Posterior cingulate gyrus (tissue), 11 donors: Measurements from ENCODE around the gene IMMP2L.
A peak's percentile ranks its signal among the peaks of the same experiment; 100 is the strongest.

ENCODE experiments used
- DNase-seq, 10 donors: peaks; one replicate each; pipeline versions ENCODE4 v3.0.0 to v3.0.0-alpha.2; 2020 to 2021; ENCODE audit warnings: mixed read lengths in 3 of 10
- intact Hi-C: fragments of 100-400 bp; cut with DNase I; formaldehyde crosslinking; loops from one replicate; pipeline ENCODE4 v1.15.1; 2023

Gene IMMP2L

DNA sequence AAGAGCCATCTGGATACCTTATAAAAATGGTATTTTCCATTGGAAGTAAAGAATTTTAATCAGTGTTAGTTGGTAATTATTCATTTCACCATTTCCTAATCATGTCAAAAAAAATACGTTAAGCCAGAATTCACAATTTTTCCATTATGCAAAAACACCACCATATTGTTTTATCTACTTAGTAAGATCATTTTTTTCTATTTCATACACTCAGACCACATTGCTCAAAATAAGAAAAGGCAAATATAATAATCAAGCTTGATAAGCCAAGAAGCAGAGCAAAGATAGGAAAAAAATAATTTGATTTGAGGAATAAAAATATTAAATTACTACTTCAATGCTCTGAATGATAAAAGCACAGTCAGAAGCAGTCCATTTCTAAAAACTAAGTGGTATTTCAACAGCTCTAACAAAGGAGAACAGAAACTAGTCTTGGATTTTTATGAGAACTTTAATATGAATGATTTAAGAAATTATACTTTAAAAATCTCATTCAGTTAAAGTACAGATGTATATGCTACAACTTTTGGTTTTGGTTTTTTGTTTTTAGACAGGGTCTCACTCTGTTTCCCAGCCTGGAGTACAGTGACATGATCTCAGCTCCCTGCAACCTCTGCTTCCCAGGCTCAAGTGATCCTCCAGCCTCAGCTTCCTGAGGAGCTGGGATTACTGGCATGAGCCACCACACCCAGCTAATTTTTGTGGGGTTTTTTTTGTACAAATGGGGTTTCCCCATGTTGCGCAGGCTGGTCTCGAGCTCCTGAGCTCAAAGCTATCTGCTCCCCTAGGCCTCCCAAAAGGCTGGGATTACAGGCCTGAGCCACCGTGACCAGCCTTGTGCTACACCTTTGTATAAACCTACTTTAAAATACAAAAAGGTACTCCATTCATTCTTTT lies 424.7 kb downstream of the IMMP2L start:
- intact Hi-C loops: no loop called here
- DNase-seq: peak in 1 of 10 donors; percentile 44

DNA sequence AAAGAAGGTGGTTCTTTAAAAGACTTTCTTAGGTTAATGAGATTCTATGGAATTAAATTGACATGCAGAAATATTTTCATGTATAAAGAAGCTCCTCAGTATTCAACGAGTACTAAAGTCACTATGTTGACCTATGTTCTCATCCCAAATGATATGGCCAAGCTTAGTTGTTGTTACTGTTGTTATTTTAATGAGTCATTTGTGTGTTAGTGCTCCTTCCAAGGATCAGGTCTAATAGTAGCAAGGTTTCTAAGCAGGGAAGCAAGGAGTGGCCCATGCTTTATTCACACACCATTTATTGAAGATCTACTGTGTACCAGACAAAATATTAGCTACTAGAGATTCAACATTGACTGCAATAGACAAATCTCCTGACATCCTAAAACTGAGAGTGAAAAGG lies 429.5 kb downstream of the IMMP2L start:
- DNase-seq: no peak
- intact Hi-C loops: no loop called here

DNA sequence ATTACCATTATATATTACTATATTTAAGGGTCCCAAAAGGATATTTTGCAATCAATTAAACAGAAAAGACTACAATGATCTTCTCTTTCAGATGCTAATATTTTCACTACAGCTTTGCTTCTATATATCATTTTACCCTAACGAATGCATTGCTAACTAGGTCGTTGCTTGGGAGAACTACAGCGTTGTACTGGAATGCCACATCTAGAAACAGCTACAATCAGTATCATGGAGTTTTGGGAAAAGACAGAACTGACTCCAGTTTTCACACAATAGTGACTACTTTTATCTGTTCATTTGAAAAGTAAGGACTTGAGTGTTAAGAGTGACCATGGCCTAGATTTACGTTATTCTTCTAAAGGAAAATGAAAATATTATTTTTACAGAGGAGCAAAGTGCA lies 432.9 kb downstream of the IMMP2L start:
- intact Hi-C loops: no loop called here
- no peak for DNase-seq

DNA sequence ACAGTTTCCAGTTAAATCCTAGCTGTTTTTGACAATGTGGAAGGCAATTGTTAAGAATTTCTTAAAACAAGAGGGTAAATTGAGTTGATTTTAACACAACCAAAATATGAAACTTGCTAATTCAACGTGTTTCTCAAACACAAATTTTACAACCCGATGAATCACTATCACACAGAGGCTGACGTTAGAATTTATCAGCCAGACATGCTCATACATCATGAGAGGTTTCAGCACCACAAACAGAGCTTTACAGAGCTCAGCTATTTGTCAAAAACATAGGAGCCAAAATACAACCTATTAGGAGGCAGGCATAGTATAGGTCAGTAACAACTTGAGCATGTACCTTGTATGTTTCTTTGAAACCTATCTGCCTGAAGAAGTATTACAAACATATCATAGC lies 435.3 kb downstream of the IMMP2L start:
- no peak for DNase-seq
- intact Hi-C loops: no loop called here

DNA sequence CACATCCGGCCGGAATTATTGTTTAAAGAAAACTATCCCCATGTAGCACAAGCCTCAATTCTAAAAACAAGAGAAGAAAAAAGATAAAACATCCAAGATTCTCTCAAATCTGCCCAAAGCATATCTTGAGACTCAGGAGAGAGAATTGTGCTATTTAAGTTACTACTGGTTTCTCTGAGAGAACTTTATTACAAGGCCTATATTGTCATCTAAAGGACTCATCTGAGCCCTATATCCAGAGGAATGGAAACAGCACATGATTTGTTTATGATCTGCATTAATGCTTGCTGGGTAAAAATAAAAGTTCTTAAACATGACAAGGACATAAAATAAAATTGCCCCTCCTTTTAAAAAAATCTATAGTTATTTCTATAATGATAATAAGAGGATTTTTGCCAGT lies 446.3 kb downstream of the IMMP2L start:
- intact Hi-C loops: no loop called here

DNA sequence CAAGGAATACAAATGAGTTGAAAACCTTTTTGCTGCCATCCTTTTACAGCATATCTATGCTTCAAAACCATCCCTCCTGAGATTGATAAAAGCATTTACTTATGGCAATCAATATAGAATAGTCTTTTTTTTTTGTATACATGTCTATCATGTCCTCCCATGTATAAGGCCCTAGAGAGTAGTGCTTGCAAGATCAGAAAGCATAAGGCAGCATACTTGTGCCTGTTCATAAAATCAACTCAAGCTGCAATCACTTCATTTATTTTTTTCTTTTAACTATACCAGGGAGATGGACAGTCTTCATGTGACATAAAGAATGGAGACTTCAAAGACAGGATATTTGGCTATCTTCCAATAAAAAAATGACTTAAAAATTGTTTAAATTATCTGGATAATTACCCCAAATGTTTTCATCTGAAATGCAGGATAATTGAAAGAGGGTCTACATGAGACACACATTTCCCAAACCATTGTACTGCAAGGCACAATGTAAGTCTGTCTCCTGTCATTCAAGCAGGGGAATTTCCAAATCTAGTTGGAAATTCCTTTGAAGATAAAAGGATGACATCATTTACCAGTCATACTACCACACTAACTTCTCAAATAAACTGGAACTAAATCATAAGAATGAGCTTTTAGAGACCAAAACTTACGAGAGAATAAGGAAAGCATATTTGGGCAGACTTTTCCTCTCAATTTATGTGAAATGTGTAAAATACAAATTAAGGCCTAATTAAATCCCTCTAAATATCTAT lies 448.9 kb downstream of the IMMP2L start:
- no peak for DNase-seq
- intact Hi-C loops: no loop called here

More for the DNA sequence above, 446.3 kb downstream of the IMMP2L start:
- DNase-seq: no peak

DNA sequence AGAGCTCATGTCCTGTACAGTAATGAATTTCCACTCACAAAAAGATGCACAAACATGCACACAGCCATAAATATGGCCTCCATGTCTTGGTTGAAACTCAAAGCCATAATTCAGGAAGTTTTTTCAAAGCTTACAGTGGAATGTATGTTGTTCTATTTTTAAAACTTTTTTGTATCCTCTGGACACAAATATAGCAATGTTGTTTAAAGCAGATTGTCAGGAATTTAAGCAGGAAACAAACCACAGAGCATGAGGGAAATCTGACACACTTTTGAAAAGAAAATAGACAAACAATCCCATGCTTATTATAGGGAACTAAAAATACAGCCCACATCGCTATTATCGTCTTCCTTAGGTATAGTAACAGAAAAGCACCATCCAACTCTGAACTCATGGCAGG lies 449.9 kb downstream of the IMMP2L start:
- DNase-seq: no peak
- intact Hi-C loops: no loop called here

DNA sequence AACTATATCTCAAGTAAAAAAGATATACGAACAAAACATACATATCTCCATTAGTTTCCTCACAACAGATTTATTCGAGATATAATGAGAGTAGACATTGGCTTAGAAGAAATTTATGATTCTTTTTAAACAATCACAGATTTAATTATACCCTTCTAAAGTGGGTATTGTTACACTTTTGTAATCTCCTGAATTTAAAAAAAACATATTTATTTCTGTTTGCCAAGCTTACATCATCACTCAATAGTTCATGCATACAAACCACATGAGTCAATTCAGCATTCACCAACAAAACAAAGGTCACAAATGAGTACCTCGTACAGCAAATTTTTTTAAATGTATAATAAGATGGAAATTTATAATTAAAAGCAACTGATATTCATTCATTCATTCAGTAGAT lies 453.8 kb downstream of the IMMP2L start:
- intact Hi-C loops: no loop called here
- no peak for DNase-seq

DNA sequence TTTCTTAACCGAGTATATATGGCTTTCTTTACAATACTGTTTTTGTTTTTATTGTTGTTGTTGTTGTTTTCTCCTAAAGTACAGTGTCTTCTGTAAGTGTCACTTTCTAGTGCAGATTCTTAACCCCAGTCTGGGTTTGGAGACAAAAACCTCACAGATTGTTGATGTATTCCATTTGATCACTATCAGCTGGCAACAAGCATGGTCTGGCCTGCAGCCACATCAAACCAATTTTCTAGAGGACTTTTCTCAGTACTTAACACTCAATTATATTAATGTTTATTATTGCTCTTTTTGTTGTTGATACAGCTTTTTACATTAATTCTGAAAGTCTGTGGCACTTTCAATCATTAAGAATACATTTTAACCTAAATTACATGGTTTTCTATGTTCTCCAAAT lies 454.3 kb downstream of the IMMP2L start:
- intact Hi-C loops: no loop called here
- DNase-seq: no peak

DNA sequence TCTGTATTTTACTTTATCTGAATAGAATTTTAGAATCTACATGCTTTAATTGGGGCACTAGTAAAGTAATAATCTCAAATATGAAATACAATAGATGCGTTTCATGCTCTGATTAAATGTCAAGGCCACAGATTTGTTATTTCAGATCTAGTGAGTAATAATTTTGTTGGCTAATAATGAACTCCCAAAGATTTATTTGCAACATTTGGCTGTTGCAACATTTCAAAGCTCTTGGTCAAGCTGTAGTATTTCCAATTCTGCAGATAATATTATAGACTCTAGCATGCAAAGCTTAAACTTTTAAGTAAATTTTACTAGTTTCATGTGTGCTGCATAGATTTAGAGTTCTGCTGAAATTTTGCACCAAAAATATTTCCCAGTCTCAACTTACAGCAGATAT lies 454.7 kb downstream of the IMMP2L start:
- intact Hi-C loops: no loop called here
- DNase-seq: no peak

DNA sequence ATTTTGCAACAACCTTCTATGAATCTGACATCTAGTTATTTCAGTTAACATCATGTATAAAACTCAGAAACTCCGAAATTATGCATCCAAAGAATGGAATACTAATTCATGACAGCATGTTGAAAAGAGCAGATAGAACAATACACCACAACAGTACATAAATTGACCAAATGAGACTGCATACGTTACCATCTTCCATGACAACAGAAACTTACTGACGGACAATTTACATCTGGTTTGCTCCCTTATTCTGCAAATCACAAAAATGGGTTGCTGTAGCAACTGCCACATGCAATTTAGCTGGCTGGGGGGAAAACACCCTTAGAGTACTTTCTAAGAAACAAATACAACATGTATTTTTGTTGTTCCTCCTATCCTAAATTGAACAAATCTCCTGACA lies 457.0 kb downstream of the IMMP2L start:
- intact Hi-C loops: no loop called here
- DNase-seq: no peak

DNA sequence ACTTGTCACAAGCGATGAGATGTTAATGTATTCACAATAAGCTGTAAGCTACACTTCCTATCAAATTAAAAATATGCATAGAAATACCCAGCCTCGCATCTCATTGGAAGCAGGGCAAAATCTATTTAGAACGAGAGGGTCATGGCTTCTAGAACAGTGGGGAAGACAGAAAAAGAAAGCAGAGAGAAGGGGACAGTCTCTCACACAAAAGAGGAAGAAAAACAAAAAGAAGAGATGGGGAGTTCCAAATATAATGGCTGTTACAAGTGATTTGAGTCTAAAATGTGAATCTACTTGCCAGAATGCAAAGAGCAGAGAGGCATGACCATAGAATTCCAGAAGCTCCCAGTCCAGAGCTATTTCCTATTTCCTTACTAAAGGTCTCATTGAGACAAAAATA lies 457.6 kb downstream of the IMMP2L start:
- intact Hi-C loops: no loop called here
- no peak for DNase-seq

DNA sequence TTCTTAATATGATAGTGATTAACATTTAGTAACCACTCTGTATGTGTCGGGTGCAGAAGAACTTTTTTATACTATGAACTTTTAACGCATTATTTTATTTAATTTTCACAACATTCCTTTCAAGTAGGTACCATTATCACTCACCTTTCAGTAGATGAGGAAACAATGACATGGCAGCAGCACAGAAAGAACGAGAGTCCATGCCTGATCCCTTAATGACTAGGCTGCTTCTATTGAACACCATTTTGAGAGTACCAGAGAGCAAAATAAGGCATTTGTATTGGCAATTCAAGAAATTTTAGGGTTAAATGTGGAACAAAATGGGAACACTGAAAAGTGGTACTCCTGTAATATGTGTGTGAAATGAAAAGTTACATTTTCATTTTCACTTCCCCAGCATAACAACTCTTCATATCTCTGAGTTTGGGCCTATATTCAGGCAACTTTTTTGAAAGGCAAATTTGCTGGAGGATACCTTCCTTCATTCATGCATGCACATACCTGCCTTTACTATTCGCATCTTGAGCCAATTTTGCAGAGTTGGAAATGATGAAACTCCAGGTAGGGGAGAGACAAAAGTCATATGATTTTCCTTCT lies 458.5 kb downstream of the IMMP2L start:
- no peak for DNase-seq
- intact Hi-C loops: no loop called here

DNA sequence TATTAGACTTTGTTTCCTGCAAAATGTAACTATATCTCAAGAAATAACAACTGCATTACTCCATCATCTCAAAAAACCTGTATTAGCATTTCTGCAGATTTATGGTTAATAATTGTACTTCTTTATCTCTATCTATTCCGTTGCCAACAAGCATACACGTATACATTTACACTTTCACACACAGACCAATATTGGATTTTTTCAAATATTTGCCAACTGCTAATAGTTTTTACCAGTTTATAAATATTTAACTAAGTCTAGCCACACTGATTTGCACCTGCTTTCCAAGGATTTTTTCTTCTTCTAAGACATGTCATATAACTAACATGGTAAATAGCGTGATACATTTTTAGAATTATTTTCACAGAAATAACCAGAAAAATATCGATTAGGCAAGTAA lies 459.2 kb downstream of the IMMP2L start:
- intact Hi-C loops: no loop called here
- DNase-seq: no peak

DNA sequence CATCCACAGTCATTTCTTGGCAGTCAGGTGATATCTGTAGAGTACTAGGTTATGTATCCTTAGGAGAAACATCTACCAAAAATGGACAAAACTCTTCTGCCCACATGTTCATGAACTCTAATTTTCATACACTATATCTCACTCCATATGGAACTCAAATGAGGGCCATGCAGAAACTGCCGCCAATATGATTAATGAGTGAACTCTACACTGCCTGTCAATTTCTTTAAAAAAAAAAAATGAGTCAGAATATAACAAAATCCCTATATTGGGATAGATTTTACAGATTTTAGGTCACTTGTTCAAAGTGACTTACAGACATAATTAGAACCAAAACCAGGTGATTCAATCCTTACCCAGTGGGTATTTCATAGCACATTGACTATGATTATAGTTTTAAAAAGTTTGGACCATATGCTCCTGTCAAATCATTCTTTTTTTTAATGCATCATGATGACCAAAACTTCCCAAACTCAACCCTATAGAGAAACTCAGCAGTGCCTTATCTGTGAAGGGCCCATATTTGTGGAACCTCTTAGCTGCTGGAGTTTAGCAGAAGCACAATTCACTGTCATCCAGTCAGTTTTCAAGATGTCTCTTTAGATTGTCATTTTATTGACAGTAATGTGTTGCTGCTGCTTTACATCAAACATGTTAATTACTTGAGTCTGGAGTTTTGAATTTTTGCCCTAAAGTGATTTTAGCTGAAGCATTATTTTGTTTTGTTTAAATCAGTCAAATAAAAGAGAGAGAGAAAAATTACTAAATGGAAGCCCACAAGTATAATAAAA lies 460.2 kb downstream of the IMMP2L start:
- intact Hi-C loops: no loop called here
- no peak for DNase-seq

DNA sequence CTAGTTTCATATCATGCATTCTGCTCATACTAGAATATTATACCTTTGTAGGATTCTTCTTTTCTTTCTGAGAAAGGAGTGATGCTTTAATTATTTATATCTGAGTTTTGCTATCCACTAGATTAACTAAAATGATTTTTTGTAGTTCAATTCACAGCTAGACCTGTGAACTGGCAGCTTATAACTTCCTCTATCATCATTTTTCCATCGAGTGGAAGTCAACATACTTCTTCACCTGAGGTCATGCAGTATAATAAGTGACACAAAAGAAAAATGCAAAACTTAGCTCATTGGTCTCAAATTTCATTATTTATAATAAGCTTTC lies 463.4 kb downstream of the IMMP2L start:
- no peak for DNase-seq
- intact Hi-C loops: no loop called here

DNA sequence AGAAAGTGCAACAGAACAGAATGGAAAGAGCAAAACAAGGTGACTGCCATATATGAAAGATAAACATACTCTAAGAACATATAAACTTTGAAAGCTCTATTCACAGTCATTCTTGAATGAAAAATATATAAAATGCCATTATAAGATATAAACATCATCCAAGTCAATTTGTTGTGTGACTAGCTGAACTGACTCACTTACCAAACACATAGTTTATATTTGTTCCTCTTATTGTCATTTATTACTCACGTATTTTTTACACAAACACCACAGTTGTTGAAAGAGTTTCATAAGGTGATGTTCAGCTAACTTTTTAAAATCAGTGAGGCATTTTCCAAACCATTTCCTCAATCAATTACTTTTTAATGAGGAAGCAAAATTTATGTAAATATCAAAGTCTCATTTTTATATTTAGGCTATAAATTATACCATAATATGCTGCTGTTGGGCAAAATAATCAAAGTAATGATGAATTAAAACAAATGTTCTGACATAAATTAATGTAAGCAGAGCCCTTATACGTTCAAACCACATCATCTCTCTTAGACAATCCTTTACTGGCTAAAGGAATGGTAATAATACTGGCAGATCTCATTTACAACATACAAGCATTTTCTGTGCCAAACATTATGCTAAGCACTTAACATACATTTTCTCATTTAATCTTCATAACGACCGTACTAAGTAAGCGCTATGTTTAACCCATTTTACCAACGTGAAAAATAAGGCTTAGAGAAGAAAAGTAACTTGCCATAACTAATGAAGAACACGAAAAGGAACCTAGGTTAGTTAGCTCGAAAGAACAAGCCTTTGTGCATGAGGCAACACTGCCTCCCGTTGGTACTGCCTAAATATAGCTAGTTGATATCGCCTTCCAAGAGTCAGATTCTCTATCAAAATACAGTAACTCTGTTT lies 464.0 kb downstream of the IMMP2L start:
- intact Hi-C loops: no loop called here
- peak in 6 of 10 donors; percentile 25 to 86 (median 46) for DNase-seq

DNA sequence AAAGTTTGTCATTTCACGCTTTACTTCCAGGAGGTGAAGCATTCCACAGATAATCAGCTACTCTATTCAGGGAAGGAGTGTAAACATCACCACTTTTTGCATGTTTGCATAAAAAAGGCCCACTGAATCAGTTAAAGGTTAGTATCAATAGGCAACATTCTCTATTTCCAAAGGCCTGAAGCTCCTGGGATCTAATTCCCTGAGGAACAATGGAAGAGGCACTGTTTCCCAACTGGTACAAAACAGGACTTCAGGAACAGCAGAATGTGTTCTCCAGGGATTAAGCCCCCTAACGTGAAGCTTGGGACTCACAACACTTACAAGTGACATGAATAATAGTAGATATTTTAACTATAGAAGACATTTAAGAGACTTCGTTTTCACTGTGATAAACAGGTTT lies 465.3 kb downstream of the IMMP2L start:
- intact Hi-C loops: no loop called here
- no peak for DNase-seq

DNA sequence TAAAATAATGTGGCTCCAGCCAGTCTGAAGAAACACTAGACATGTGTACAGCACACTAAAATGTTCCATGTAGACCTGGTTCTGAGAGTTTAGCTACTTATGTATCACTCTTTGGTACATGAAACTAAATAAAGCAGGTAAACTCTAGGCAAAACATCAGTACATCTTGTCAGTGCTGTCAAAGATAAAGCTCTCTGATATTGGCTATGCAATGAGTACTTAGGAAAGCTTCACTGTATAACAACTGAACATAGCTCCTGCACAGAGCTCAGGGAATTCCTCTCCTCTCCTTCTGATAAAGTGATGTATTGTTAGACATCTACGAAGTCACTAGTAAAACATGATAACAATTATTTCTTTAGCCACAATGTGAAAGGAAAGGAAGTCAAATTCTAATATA lies 467.9 kb downstream of the IMMP2L start:
- DNase-seq: no peak
- intact Hi-C loops: no loop called here

DNA sequence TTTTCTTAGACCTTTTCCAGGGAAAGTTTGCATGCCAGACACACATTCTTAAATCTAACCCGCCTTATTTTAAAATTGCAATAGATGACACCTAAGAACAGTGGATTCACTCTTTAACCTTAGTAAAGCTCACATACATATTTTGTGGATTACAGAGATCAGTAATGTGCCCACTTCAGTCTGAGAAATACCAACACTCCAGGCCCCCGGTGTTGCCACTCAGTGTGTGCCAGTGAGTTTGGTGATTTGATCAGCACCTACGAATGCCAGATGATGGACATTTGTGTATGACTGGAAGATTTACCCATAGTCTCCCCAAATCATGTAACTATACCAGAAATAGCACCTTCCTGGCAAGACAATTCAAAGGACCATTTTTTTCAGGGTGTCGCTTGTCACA lies 468.8 kb downstream of the IMMP2L start:
- DNase-seq: no peak
- intact Hi-C loops: no loop called here
